ENCODE measurements around the gene ALOX15B.

- TF ChIP-seq EZH2 (IDR thresholded peaks at IDR 0.05; ENCODE audit: borderline replicate concordance), result peak; percentile 19
- TF ChIP-seq CTCF (IDR thresholded peaks at IDR 0.05; ENCODE audit: poor library complexity), result no peak
These were observed 34.0 kb downstream of the ALOX15B start for GRCh38 chr17:8072729-8073461.

Data from hepatocyte (in vitro differentiated cells).